Suprapubic skin (tissue), 4 donors: Measurements from ENCODE around the gene SPATA33. TPM values are rescaled to one million over a fixed set of nuclear protein-coding genes. Genes with fewer than 3 reads are reported as not detected.

Experiments
- DNase-seq, 2 donors: peaks; one replicate each; pipeline ENCODE4 v3.0.0-alpha.2; 2019; ENCODE audit warnings: low spot score in 2 of 2
- H3K27ac ChIP-seq: fragments of 200-600 bp; sonication (generic); one replicate; pipeline ENCODE4 v1.5.1; 2019
- H3K27me3 ChIP-seq: fragments of 200-600 bp; sonication (generic); one replicate; pipeline ENCODE4 v1.5.1; 2019
- H3K36me3 ChIP-seq: fragments of 200-600 bp; sonication (generic); one replicate; pipeline ENCODE4 v1.5.1; 2019
- H3K4me1 ChIP-seq: fragments of 200-600 bp; sonication (generic); one replicate; pipeline ENCODE4 v1.5.1; 2019
- H3K4me3 ChIP-seq: fragments of 200-600 bp; sonication (generic); one replicate; pipeline ENCODE4 v1.5.1; 2019; ENCODE audit warnings: mild to moderate bottlenecking
- H3K9me3 ChIP-seq: fragments of 200-600 bp; sonication (generic); one replicate; pipeline ENCODE4 v1.5.1; 2019
- EP300 ChIP-seq: sonication (generic); formaldehyde crosslinking; IDR thresholded peaks from one replicate; pipeline ENCODE4 v1.6.1; 2017; ENCODE audit warnings: antibody characterized with exemption
- POLR2A ChIP-seq, 2 donors: fragments of 450-650 bp; IDR thresholded peaks; one replicate each; pipeline ENCODE4 v1.6.1; 2017; ENCODE audit warnings: antibody characterized with exemption in 2 of 2, mild to moderate bottlenecking in 2 of 2, moderate library complexity in 2 of 2
- POLR2AphosphoS5 ChIP-seq, 3 donors: sonication (generic); formaldehyde crosslinking; IDR thresholded peaks; one replicate each; pipeline ENCODE4 v1.6.1; 2017; ENCODE audit warnings: antibody characterized with exemption in 3 of 3
- WGBS: methylation state at CpG from one replicate; pipeline ENCODE4 v1.1.5; 2018; 5-methylcytosine and 5-hydroxymethylcytosine counted together
- total RNA-seq, 4 donors: library from RNA; depleted of rRNA; stranded (reverse); fragments of >200 nt; gene quantifications; one replicate each; pipeline ENCODE4 v1.1.0, GENCODE V29; 2016
- TF ChIP-seq, protein P1 (sequence below), 2 donors: fragments of 200-600 bp in 1 of 2; fragments of 450-650 bp in 1 of 2; sonication (generic) in 1 of 2; IDR thresholded peaks; one replicate each; pipeline ENCODE4 v1.5.1; 2016 to 2019; ENCODE audit warnings: antibody characterized with exemption in 2 of 2, mild to moderate bottlenecking in 1 of 2, moderate library complexity in 1 of 2

The SPATA33 gene
- total RNA-seq, 4 donors from 2014 or later: 3.2 to 9.7 (median 4.4) TPM

DNA sequence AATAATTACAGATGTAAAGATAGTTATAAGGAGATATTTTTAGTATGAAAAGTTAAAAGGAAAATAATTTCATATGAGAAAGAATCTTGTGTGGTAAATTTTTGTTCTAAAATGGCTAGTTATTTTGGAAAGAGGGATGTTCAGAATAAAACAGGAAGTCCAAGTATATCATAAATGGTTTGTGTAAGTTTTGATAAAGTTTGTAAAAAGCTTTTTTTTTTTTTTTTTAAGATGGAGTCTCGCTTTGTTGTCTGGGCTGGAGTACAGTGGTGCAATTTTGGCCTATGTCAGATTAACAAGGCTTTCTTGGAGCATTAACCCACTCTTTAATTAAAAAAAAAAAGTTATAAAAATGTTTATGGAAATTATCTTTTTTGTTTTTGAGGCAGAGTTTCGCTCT lies 20.6 kb downstream of the SPATA33 start:
- H3K27me3 ChIP-seq: no peaks in the 10 kb centered on the region
- no peaks in the 10 kb centered on the region for H3K36me3 ChIP-seq
- H3K4me1 ChIP-seq: no peaks in the 10 kb centered on the region
- no peak for DNase-seq
- TF ChIP-seq POLR2AphosphoS5 (IDR thresholded peaks at IDR 0.05) (no peak), POLR2A (IDR thresholded peaks at IDR 0.05) (no peak), EP300 (no peak)
- TF ChIP-seq, protein P1, sequence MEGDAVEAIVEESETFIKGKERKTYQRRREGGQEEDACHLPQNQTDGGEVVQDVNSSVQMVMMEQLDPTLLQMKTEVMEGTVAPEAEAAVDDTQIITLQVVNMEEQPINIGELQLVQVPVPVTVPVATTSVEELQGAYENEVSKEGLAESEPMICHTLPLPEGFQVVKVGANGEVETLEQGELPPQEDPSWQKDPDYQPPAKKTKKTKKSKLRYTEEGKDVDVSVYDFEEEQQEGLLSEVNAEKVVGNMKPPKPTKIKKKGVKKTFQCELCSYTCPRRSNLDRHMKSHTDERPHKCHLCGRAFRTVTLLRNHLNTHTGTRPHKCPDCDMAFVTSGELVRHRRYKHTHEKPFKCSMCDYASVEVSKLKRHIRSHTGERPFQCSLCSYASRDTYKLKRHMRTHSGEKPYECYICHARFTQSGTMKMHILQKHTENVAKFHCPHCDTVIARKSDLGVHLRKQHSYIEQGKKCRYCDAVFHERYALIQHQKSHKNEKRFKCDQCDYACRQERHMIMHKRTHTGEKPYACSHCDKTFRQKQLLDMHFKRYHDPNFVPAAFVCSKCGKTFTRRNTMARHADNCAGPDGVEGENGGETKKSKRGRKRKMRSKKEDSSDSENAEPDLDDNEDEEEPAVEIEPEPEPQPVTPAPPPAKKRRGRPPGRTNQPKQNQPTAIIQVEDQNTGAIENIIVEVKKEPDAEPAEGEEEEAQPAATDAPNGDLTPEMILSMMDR (IDR thresholded peaks at IDR 0.05): no peak
- no peaks in the 10 kb centered on the region for H3K9me3 ChIP-seq
- no peak overlapping the region for H3K4me3 ChIP-seq
- 99% methylated on average over 2 of the region's 2 CpGs for WGBS
- no peak overlapping the region for H3K27ac ChIP-seq

DNA sequence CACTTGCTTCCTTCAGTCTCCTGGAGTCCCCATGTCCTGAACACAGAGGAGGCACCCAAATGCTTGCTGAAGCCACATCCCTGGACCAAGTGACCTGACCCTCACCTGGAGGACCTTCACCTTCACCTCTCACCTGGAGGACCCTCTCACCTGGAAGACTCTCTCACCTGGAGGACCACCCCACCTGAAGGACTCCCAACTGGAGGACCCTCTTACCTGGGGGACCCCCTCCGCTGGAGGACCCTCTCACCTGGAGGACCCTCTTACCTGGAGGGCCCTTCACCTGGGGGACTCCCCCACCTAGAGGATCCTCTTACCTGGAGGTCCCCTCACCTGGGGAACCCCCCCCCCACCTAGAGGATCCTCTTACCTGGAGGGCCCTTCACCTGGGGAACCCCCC lies 28.3 kb downstream of the SPATA33 start:
- peaks cover 21% of the 10 kb centered on the region for H3K4me1 ChIP-seq
- no peak for DNase-seq
- H3K27ac ChIP-seq: no peak overlapping the region
- H3K36me3 ChIP-seq: peaks cover 15% of the 10 kb centered on the region
- H3K27me3 ChIP-seq: no peaks in the 10 kb centered on the region
- TF ChIP-seq POLR2AphosphoS5 (IDR thresholded peaks at IDR 0.05) (no peak), EP300 (no peak), POLR2A (IDR thresholded peaks at IDR 0.05) (no peak)
- TF ChIP-seq, protein P1 (IDR thresholded peaks at IDR 0.05): no peak
- 90% methylated on average over 1 of the region's 1 CpG for WGBS
- H3K4me3 ChIP-seq: peak overlapping the region; percentile 71
- H3K9me3 ChIP-seq: no peaks in the 10 kb centered on the region

DNA sequence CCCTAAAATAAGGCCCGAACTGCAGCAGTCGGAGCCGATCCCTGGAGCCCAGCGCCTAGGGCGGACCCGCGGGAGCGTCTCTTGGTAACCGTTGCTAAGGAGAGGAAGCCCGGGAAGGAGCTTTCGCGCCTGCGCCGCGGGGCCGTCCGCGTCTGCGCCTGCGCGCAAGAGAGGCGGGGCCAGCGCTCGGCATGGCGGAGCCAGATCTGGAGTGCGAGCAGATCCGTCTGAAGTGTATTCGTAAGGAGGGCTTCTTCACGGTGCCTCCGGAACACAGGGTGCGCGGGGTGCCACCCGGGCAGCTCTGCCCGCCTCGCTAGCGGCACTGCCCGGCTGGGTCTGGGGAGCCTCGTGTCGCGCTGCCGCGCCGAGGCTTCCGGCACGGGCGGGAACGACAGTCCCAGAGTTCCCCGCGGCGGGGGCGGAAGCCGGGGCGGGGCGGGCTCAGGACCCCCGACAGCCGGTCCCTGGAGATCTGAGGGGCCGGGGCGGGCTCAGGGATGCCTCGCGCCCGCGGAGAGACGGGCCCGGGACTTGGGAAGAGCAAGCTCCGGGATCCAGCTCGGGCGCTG lies 29.0 kb downstream of the SPATA33 start, which contains the start of gene CDK10:
TSS of gene CDK10 (plus strand) at position 170 of the 572 bp plus-strand sequence. CDS start at position 192, 22 bp downstream.
- peak within 1 kb of the TSS; percentile 71 for H3K4me3 ChIP-seq
- H3K27me3 ChIP-seq: no peaks in the 10 kb centered on the region
- peak within 1 kb of the TSS; percentile 82 for H3K27ac ChIP-seq
- WGBS: 0% methylated on average over 21 of the region's 67 CpGs
- TF ChIP-seq POLR2A (IDR thresholded peaks at IDR 0.05) (peak in 1 of 2 donors; percentile 21), POLR2AphosphoS5 (IDR thresholded peaks at IDR 0.05) (peak in 1 of 3 donors; percentile 53), EP300 (no peak)
- TF ChIP-seq, protein P1 (IDR thresholded peaks at IDR 0.05): no peak
- peaks cover 21% of the 10 kb centered on the region for H3K4me1 ChIP-seq
- DNase-seq: peak; percentile 89 to 92
- peaks cover 22% of the 10 kb centered on the region for H3K36me3 ChIP-seq
- H3K9me3 ChIP-seq: no peaks in the 10 kb centered on the region

DNA sequence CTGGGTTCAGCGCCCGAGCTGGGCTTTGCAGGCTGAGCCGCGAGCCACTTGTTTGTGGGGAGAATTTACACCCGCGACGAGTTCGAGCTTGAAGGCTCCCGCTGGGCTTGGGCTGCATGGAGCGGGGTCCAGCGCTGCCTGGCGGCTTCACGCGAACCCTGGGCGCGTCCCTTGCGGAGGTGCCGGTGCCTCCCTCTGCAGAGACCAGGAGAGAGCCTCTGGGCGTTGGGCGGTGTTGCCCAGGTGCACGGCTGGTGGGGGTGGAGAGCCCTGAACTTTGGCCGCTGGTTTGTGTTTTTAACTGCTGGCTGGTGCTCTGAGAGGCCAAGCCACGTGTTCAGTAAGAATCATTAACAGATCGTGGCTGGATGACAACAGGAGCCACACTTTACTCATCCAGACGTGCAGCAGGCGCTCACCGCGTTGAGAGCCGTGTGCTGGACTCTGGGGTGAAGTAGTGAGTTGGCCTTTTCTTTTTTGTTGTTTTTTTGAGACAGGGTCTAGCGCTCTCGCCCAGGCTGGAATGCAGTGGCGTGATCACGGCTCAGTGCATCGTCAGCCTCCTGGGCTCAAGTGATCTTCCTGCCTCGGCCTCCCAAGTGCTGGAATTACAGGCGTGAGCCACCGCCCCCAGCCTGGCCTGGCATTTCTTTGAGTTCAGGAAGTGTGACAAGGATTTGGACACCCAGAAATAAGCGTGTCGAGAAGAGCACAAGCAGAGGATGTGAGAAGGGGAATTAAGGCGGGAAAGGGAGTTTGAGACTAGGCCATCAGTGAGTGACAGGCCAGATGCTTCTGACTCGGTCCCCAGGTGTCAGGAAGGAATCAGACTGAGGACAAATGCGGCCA lies 29.7 kb downstream of the SPATA33 start:
- Histone ChIP-seq H3K9me3 (no peaks in the 10 kb centered on the region), H3K27ac (peak overlapping the region; percentile 82), H3K36me3 (peaks cover 29% of the 10 kb centered on the region), H3K4me3 (peak overlapping the region; percentile 71), H3K4me1 (peaks cover 21% of the 10 kb centered on the region), H3K27me3 (no peaks in the 10 kb centered on the region)
- whole genome bisulfite sequencing: 16% methylated on average over 23 of the region's 42 CpGs
- TF ChIP-seq, protein P1 (IDR thresholded peaks at IDR 0.05): no peak
- no peak for TF ChIP-seq EP300
- TF ChIP-seq POLR2AphosphoS5 (IDR thresholded peaks at IDR 0.05): no peak
- no peak for TF ChIP-seq POLR2A (IDR thresholded peaks at IDR 0.05)
- peak in 1 of 2 donors; percentile 77 for DNase-seq

DNA sequence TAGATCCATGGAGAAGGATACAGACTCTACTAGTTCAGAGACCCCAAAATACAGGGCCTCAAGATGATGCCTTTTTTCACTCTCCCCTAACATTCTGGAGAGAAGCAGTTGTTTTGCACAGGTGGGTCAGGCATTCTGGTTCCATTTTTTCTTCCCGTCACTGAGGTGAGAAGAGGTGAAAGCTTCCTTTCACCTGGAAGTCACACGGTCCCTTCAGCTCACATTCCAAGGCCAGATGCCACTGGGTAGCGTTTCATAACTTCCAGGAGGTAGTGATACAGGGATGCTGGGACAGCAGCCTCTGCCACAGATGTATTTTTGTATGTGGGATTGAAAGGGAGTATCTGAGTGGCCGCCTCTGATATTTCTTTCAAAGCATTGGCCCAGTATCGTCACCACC lies 30.8 kb downstream of the SPATA33 start:
- no peak for TF ChIP-seq EP300
- TF ChIP-seq POLR2AphosphoS5 (IDR thresholded peaks at IDR 0.05): no peak
- TF ChIP-seq, protein P1 (IDR thresholded peaks at IDR 0.05): no peak
- no peak for TF ChIP-seq POLR2A (IDR thresholded peaks at IDR 0.05)
- Histone ChIP-seq H3K4me3 (no peak overlapping the region), H3K4me1 (peaks cover 21% of the 10 kb centered on the region), H3K27ac (no peak overlapping the region), H3K27me3 (no peaks in the 10 kb centered on the region), H3K9me3 (no peaks in the 10 kb centered on the region), H3K36me3 (peaks cover 39% of the 10 kb centered on the region)
- WGBS: 90% methylated on average over 5 of the region's 5 CpGs
- peak in 1 of 2 donors; percentile 43 for DNase-seq
